Nasal cavity respiratory epithelium epithelial cell of viscerocranial mucosa (primary cell): Measurements from ENCODE around the gene STRN3. TPM values are rescaled to one million over a fixed set of nuclear protein-coding genes. Genes with fewer than 3 reads are reported as not detected.

Experiments used
- total RNA-seq: library from RNA; depleted of rRNA; stranded (reverse); fragments of >200 nt; gene quantifications from 2 replicates; pipeline ENCODE4 v1.2.3, GENCODE V29; 2014

Gene STRN3
- total RNA-seq = 109 and 123 TPM in 2 replicates

GRCh38 chr14:31026077-31026449, at the start of gene STRN3:
Gene STRN3 (minus strand): TSS chr14:31026379. CDS start chr14:31026185, 194 bp downstream.

GRCh38 chr14:31025367-31026076, 657 bp downstream of the STRN3 start, which contains the start of gene AP4S1:
Gene AP4S1 (plus strand): TSS chr14:31025649. CDS start chr14:31066197, 40,548 bp downstream.

GRCh38 chr14:30874120-30874998, 151.8 kb downstream of the STRN3 start, which contains the start of gene COCH:
Gene COCH (plus strand): TSS chr14:30874559. CDS start chr14:30874939, 380 bp downstream.

Other genes with a start within 250 kb of the STRN3 start
- gene COCH, start 151.8 kb downstream of the STRN3 start, total RNA-seq = under 0.01 TPM in 1 of 2 replicates, not detected in the other
- 2.7 and 3.8 TPM in 2 replicates for gene AP4S1, start 730 bp downstream of the STRN3 start, total RNA-seq
- gene HECTD1, start 181.4 kb upstream of the STRN3 start, total RNA-seq = 393 and 444 TPM in 2 replicates